HepG2 (cell line): ENCODE results near the gene FAF1. TPM values are rescaled to one million over a fixed set of nuclear protein-coding genes. Genes with fewer than 3 reads are reported as not detected.
A peak's percentile ranks its signal among the peaks of the same experiment; 100 is the strongest.

Source experiments
- ATAC-seq: fragments of 200-7000 bp; cut with Tn5 transposase; 3 replicates; pipeline ENCODE4 v1.9.1; 2020; ENCODE audit warnings: mild to moderate bottlenecking, moderate library complexity
- BruUV-seq: library from RNA; stranded (reverse); fragments of 400-500 nt; replicated peaks from 2 replicates; lab custom pipeline; 2021; lab: Mats Ljungman, UMichigan
- CTCF ChIA-PET: fragments of 300-600 bp; formaldehyde crosslinking; extraction: SDS; loops from one replicate; lab custom pipeline; 2021; ENCODE audit warnings: low total read pairs, inconsistent platforms, low intra/inter-chr PET ratio; lab: Yijun Ruan, JAX
- POLR2A ChIA-PET: fragments of 350-600 bp; sonication (Branson Sonifier 250); formaldehyde crosslinking; loops from one replicate; lab custom pipeline; 2020; ENCODE audit warnings: antibody characterized with exemption, inconsistent platforms; lab: Yijun Ruan, JAX
- DNase-seq: peaks from one replicate; pipeline ENCODE4 v3.0.0-alpha.2; 2015; ENCODE audit warnings: low spot score
- FAIRE-seq: peaks from 3 replicates; lab custom pipeline; 2011; peaks lifted over from hg19 to GRCh38; lab: Jason Lieb, UNC
- H2AFZ ChIP-seq: one replicate; pipeline ENCODE4 v1.6.1; 2011; ENCODE audit warnings: low read length, inconsistent platforms
- H3K27ac ChIP-seq: fragments of 300-600 bp; 3 replicates; pipeline ENCODE4 v1.8.0; 2011; ENCODE audit warnings: mixed run types, mild to moderate bottlenecking, mixed read lengths, low read length, inconsistent platforms; ENCODE audit not compliant: insufficient read depth; ENCODE audit errors: extremely low read length
- H3K27me3 ChIP-seq, 2 experiments: fragments of 200-600 bp in 1 of 2; 2 replicates in 1 of 2; 3 replicates in 1 of 2; pipeline versions ENCODE4 v1.6.0 to v1.8.0; 2011; ENCODE audit warnings: low read length in 2 of 2, mild to moderate bottlenecking in 2 of 2, moderate library complexity in 2 of 2, inconsistent platforms in 1 of 2; ENCODE audit not compliant: insufficient read depth in 2 of 2, control insufficient read depth in 1 of 2
- H3K36me3 ChIP-seq, 2 experiments: fragments of 200-600 bp in 1 of 2; replicated peaks in 1 of 2; 2 replicates in 1 of 2; 3 replicates in 1 of 2; pipeline versions ENCODE4 v1.5.1 to v1.8.0; 2011; ENCODE audit warnings: low read length in 2 of 2, inconsistent platforms in 1 of 2; ENCODE audit not compliant: insufficient read depth in 2 of 2, control insufficient read depth in 1 of 2
- H3K4me1 ChIP-seq: 2 replicates; pipeline ENCODE4 v1.5.1; 2012; ENCODE audit warnings: low read length, inconsistent platforms; ENCODE audit not compliant: insufficient read depth
- H3K4me2 ChIP-seq: 2 replicates; pipeline ENCODE4 v1.6.0; 2011; ENCODE audit warnings: low read depth, low read length, inconsistent platforms
- H3K4me3 ChIP-seq, 3 experiments: fragments of 200-600 bp in 1 of 3; sonication (generic), shearing (Covaris generic) in 1 of 3; replicated peaks in 1 of 3; 2 replicates each; pipeline ENCODE4 v1.5.1; 2011 to 2016; ENCODE audit warnings: low read length in 3 of 3, inconsistent platforms in 2 of 3, low read depth in 2 of 3, mild to moderate bottlenecking in 2 of 3, control low read depth in 1 of 3, mixed read lengths in 1 of 3; ENCODE audit not compliant: insufficient read depth in 1 of 3
- H3K79me2 ChIP-seq: one replicate; pipeline ENCODE4 v1.6.1; 2011; ENCODE audit warnings: low read length, inconsistent platforms; ENCODE audit not compliant: insufficient read depth
- H3K9ac ChIP-seq: 2 replicates; pipeline ENCODE4 v1.6.0; 2011; ENCODE audit warnings: mild to moderate bottlenecking, low read depth, low read length, inconsistent platforms; ENCODE audit not compliant: insufficient read depth
- H3K9me3 ChIP-seq: 2 replicates; pipeline ENCODE4 v1.5.1; 2012; ENCODE audit warnings: mild to moderate bottlenecking, low read length
- H4K20me1 ChIP-seq: 2 replicates; pipeline ENCODE4 v1.6.0; 2011; ENCODE audit warnings: inconsistent platforms, mild to moderate bottlenecking, low read length, moderate library complexity; ENCODE audit not compliant: insufficient read depth
- SAP130 ChIP-seq: IDR thresholded peaks from 2 replicates; pipeline ENCODE4 v1.6.1; 2016; ENCODE audit warnings: low read depth
- SMC3 ChIP-seq: IDR thresholded peaks from 2 replicates; pipeline ENCODE4 v1.6.1; 2011; ENCODE audit warnings: low read length, improper control_type of control experiment
- SNAI1 ChIP-seq: sonication (generic); formaldehyde crosslinking; IDR thresholded peaks from 2 replicates; pipeline ENCODE4 v1.5.0; 2020; ENCODE audit warnings: mild to moderate bottlenecking, missing genetic modification reagents, borderline replicate concordance
- STAG1 ChIP-seq: sonication (generic); formaldehyde crosslinking; IDR thresholded peaks from 2 replicates; pipeline ENCODE4 v1.4.0; 2020; ENCODE audit warnings: missing genetic modification reagents
- ZNF337 ChIP-seq: sonication (generic); formaldehyde crosslinking; IDR thresholded peaks from 2 replicates; pipeline ENCODE4 v1.5.1; 2020; ENCODE audit warnings: missing genetic modification reagents, low read depth, mild to moderate bottlenecking, borderline replicate concordance
- ZNF556 ChIP-seq: sonication (generic); formaldehyde crosslinking; IDR thresholded peaks from 2 replicates; pipeline ENCODE4 v1.4.0; 2020; ENCODE audit warnings: mild to moderate bottlenecking, missing genetic modification reagents, borderline replicate concordance
- WGBS: methylation state at CpG from one replicate; pipeline ENCODE4 v1.1.6; 2017; ENCODE audit warnings: low lambda C conversion rate; 5-methylcytosine and 5-hydroxymethylcytosine counted together
- in situ Hi-C: cut with HindIII; loops from 2 replicates; pipeline ENCODE4 v1.10.0; 2017; ENCODE audit warnings: low pct_unique_long_range_greater_than_20kb; ENCODE audit not compliant: extremely low pct_ligation_motif_present
- intact Hi-C: fragments of 100-400 bp; cut with micrococcal nuclease; formaldehyde crosslinking; loops from one replicate; pipeline ENCODE4 v1.10.0; 2022; ENCODE audit not compliant: unreplicated experiment
- polyA plus RNA-seq, 8 experiments: library from polyadenylated mRNA; depleted of rRNA in 3 of 8; stranded (reverse) in 7 of 8; unstranded in 1 of 8; fragments of >200 nt; fragmentation: Illumina TruSeq in 4 of 8; extraction: Trizol in 4 of 8; gene quantifications; 2 replicates each; pipeline versions ENCODE4 v1.2.1 to v1.2.3, GENCODE V29; 2011 to 2016; ENCODE audit warnings: low read depth in 4 of 8, missing spikeins in 1 of 8, mixed read lengths in 1 of 8; ENCODE audit not compliant: insufficient read depth in 1 of 8
- total RNA-seq, 5 experiments: library from RNA; depleted of rRNA; stranded (reverse); fragments of >200 nt; fragmentation: Illumina TruSeq; extraction: Trizol; gene quantifications; 2 replicates each; pipeline ENCODE4 v1.2.3, GENCODE V29; 2016; ENCODE audit warnings: low read depth in 1 of 5
- TF ChIP-seq, protein P1 (sequence below): sonication (generic); formaldehyde crosslinking; IDR thresholded peaks from 2 replicates; pipeline ENCODE4 v1.5.0; 2020; ENCODE audit warnings: mild to moderate bottlenecking, missing genetic modification reagents, moderate library complexity

The FAF1 gene
- total and polyA plus RNA-seq, 2 of the 13 experiments (the other 11 are each of a cell fraction or from before 2014, with no cell fraction given): 19.4 to 63.3 TPM

GRCh38 chr1:50750021-50750619 lies 209.9 kb downstream of the FAF1 start:
- 83% methylated on average over 2 of the region's 2 CpGs for WGBS
- H2AFZ ChIP-seq: no peak overlapping the region
- no peak; the same call in 2 of the 3 replicates for ATAC-seq
- H3K4me3 ChIP-seq: no peak overlapping the region
- H4K20me1 ChIP-seq: no peaks in the 10 kb centered on the region
- H3K4me1 ChIP-seq: no peaks in the 10 kb centered on the region
- CTCF ChIA-PET: interaction anchor here (1.6 kb wide), 1 partner anchor 308 kb away, joined by 8 read pairs; no protein-coding TSS in a partner anchor
- TF ChIP-seq, protein P1, sequence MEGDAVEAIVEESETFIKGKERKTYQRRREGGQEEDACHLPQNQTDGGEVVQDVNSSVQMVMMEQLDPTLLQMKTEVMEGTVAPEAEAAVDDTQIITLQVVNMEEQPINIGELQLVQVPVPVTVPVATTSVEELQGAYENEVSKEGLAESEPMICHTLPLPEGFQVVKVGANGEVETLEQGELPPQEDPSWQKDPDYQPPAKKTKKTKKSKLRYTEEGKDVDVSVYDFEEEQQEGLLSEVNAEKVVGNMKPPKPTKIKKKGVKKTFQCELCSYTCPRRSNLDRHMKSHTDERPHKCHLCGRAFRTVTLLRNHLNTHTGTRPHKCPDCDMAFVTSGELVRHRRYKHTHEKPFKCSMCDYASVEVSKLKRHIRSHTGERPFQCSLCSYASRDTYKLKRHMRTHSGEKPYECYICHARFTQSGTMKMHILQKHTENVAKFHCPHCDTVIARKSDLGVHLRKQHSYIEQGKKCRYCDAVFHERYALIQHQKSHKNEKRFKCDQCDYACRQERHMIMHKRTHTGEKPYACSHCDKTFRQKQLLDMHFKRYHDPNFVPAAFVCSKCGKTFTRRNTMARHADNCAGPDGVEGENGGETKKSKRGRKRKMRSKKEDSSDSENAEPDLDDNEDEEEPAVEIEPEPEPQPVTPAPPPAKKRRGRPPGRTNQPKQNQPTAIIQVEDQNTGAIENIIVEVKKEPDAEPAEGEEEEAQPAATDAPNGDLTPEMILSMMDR (CRISPR knock-in tag): peak; percentile 56
- TF ChIP-seq STAG1 (CRISPR knock-in tag): peak; percentile 62
- TF ChIP-seq SNAI1 (CRISPR knock-in tag): no peak
- peak; percentile 43; the same call in 1 of the 2 replicates for TF ChIP-seq SMC3
- no peak for TF ChIP-seq ZNF337
- TF ChIP-seq, all 625 proteins: peak for 3
- H3K27me3 ChIP-seq: no peaks in the 10 kb centered on the region
- no peak overlapping the region for H3K4me2 ChIP-seq
- DNase-seq: peak; percentile 6
- H3K9ac ChIP-seq: no peak overlapping the region
- no peaks in the 10 kb centered on the region; a peak in 1 of 5 replicates for H3K36me3 ChIP-seq
- in situ Hi-C loops (no loop called here), intact Hi-C loops (loop anchor here (2.0 kb wide), 1 partner anchor 309 kb away; no protein-coding TSS in a partner anchor)
- no peak for FAIRE-seq
- POLR2A ChIA-PET: no interaction called here
- H3K27ac ChIP-seq: no peak overlapping the region
- no peaks in the 10 kb centered on the region for H3K79me2 ChIP-seq
- H3K9me3 ChIP-seq: no peaks in the 10 kb centered on the region
- no TSS peak for BruUV-seq

- POLR2A ChIA-PET: no interaction called here
- no peak overlapping the region for H3K27ac ChIP-seq
- no peaks in the 10 kb centered on the region for H3K79me2 ChIP-seq
- H3K36me3 ChIP-seq: peaks cover 0 to 9% of the 10 kb centered on the region in 2 experiments; a peak in 1 of 5 replicates
- ATAC-seq: no peak
- no TSS peak for BruUV-seq
- no peaks in the 10 kb centered on the region for H3K9me3 ChIP-seq
- intact Hi-C loops: no loop called here
- no peak overlapping the region for H3K9ac ChIP-seq
- no peaks in the 10 kb centered on the region for H3K27me3 ChIP-seq
- FAIRE-seq: no peak
- TF ChIP-seq SAP130 (CRISPR knock-in tag): no peak
- no peak for TF ChIP-seq ZNF556 (CRISPR knock-in tag)
- WGBS: 80% methylated on average over 1 of the region's 1 CpG
- no peak for DNase-seq
- H3K4me1 ChIP-seq: no peaks in the 10 kb centered on the region
- no peak overlapping the region for H2AFZ ChIP-seq
- no peak overlapping the region for H3K4me3 ChIP-seq
- CTCF ChIA-PET: no interaction called here
- in situ Hi-C loops: no loop called here
- H3K4me2 ChIP-seq: no peak overlapping the region
- H4K20me1 ChIP-seq: no peaks in the 10 kb centered on the region
These were observed 212.7 kb downstream of the FAF1 start for GRCh38 chr1:50747394-50747793.
